GM18499 (cell line): ENCODE results near the gene MRPS26.

ENCODE experiments used
- ATAC-seq: cut with Tn5 transposase; IDR thresholded peaks from one replicate; pipeline ENCODE4 v1.9.1; 2021; ENCODE audit warnings: moderate number of reproducible peaks; ENCODE audit not compliant: insufficient read depth, unreplicated experiment

MRPS26 gene

DNA sequence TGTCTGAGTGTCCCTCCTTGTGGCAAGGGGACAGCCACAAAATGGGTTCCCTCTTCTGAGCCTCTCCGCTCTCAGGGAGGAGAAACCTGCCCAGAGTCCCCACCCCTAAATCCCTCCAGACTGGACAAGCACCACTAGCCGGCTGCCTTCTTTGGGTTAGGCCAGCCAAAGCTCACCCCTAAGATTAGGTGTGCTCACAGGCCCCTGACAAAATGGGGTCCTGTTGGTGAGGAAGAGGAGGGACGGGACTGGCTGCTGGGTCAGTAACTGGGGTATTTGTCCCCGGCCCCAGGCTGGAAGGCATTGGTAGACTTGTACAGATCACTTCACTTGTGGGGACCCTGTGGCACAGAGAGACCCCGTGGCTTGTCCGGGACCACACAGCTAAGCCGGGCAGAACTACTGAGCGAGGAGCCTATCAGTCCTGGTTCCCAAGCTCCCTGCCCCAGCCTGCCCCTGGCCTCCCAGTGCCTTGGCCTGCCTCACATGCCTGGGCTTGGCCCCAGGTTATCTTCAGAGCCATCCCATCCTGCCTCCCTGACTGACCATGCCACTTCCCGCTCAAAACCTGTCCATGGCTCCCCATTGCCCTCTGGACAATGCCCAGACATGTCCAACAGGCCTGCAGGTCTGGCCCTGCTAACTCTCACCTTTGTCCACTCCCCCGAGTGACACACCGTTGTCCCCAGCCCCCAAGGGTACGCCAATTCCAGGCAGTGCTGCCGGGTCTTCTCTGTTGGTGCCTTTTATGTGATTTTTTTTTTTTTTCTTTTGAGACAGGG, 49.2 kb downstream of the MRPS26 start:
- ATAC-seq, result no peak
